Measurements from ENCODE around the gene LDLRAD2.
"Not testable (repeated sequence)": the region's sequence is repeated elsewhere in the genome, so short reads cannot be mapped to it uniquely, and the experiment has no call there.

Gene LDLRAD2

DNA sequence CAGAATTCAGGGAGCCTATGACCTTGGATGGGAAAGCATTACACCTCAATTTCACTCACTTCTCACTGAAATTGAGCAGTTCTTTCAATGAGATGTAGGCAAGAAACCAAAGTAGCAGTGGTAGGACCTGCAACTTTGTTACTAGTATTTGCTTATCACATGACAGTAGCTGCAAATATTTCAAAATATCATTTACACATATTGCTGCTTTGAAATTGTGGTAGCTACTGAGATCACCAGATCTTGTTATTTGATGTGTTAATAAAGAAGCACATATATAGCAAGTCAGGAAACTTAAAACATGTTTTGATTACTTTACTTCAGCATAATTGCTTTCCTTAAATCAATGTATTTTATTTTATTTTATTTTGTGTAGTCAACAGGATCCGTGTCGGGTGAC, 12.9 kb downstream of the LDLRAD2 start:
- no peak for DNase-seq

DNA sequence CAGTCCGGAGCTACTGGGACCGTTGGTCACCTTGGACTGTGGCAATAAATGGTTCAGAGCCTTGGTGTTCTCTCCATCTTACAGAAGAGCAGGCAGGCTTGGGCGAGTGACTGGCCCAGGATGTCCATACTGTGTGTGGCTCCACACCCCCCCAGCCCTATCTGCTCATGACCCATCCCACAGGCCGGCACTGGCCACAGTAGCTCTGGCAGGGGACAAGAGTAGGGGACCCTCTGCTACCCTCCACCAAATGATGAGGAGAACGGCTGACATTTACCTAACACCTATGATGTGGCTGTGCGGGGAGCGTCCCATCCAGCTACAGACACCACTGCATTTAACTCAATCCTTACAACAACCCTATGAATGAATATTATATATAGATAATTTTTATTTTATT, 13.3 kb downstream of the LDLRAD2 start:
- DNase-seq = no peak

DNA sequence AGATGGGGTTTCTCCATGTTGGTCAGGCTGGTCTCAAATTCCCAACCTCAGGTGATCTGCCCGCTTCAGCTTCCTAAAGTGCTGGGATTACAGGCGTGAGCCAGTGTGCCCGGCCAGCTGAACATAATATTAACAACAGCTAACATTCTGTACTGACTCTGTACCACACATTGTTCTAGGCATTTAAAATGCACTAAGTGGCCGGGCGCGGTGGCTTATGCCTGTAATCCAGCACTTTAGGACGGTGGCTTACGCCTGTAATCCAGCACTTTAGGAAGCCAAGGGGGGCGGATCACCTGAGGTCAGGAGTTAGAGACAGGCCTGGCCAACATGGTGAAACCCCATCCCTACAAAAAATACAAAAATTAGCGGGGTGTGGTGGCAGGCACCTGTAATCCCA, 14.6 kb downstream of the LDLRAD2 start:
- DNase-seq = not testable (repeated sequence)

DNA sequence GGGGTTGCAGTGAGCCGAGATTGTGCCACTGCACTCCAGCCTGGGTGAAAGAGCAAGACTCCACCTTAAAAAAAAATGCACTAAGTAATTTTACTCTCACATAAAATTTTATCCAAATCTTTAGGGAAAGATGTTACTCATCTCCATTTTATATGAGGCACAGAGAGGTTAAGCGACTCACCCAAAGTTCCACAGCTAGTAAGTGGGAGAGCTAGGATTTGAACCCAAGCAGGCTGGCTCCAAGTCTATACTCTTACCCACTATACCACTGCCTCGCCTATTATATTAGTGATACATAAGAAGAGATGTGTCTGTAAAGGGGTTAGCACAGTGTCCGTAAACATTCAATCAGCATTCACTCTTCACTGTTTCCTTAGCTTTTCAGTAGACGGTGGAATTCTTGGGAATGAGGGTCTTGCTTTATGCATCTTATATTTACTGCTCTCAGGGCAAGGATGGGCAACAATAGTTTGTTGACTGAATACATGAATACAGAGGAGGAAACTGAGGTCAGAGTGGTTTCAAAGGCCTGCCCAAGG, 15.1 kb downstream of the LDLRAD2 start:
- no peak for DNase-seq

DNA sequence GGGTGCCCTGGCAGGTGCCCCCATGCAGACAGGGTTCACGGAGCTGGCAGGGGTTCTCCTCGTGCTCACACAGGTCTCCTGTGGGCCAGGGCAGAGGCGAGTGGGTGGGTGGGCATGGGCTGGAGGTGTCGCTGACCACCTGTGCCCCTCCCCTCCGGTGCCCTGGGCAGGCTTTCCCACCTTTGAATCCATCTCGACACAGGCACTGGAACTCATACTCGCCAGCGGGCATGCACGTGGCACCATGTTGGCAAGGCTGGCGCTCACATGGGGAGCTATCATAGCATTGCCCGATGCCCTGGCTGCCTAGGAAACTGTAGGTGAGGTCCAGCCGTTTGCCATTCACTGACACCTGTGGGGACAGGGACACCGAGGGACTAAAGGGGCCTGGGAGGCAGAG, 16.0 kb downstream of the LDLRAD2 start:
- no peak for DNase-seq

DNA sequence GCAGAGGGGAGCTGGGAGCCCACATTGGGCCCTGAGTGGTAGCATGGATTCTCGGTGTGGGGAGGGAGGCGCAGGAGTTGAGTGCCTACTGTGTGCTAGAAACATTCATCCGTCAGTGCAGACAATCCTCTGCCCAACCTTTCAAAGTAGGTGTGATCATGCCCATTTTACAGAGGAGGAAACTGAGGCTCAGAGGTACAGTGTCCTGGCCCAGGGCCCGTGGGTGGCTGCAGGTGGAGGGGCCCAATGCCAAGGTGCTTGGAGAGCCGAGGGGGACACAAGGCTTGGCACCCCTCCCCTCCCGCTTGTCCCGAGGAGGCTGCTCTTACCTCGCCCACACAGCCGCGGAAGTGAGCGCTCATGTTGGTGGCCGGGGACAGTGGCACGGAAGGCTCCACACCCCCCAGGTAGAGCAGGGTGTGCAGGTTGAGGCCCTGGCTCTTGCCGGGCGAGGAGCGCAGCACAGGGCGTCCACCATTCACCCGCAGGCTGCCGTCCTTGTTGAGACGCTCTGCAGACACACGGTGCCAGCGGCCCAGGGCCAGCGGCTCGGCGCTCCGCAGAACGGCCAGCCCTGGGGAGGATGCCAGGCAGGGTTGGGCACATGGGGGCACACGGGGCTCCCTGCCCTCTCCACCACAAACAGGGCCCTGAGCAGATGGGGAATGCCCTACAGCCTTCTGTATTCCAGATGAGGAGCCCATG, 16.6 kb downstream of the LDLRAD2 start:
- no peak for DNase-seq

DNA sequence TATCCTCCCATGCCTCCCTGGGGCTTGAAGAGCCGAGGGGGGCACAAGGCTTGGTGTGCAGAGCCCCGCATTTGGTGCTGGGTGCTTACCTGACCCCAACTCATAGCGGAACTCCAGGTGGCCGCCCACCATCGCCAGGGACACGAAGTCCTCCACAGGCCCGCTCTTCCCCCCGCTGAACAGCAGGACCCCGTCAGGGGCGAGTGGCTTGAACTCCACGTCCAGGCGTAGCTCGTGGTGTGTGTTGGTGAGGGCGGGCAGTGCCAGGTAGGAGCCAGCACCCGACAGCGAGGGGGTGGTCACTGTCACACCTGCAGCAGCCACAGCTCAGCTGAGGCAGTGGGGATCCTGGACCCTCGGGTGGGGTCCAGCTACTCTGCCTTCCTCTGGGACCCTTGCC, 17.2 kb downstream of the LDLRAD2 start:
- DNase-seq = no peak

DNA sequence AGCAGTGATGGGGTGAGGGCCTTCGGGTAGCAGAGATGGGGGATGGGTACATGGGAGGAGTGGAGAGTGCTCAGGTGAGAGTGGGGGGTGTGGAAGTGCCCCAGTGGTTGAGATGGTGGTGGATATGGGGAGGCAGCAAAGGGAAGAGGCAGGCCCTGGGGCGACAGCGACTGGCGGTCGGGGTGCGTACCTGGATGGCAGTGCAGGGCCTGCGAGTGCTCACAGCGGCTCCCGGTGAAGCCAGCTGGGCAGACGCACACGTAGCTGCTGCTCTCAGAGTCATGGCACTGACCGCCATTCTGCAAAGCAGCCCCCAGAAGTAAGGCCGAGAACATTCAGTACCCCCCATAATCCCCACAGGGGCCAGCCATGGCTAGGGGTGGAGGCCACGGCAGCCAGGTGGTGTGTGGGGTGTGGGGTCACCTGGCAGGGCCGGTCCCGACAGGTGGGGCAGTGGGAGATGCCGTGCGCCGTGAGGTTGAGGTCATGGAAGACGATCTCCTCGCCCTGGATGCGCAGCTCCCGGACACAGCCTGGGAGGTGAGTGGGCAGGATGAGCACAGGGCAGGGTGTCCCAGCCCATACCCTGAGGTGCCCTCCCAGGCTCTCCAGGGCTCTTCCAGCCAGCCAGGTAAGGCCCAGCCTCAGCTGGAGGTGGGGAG, 18.9 kb downstream of the LDLRAD2 start:
- no peak for DNase-seq

DNA sequence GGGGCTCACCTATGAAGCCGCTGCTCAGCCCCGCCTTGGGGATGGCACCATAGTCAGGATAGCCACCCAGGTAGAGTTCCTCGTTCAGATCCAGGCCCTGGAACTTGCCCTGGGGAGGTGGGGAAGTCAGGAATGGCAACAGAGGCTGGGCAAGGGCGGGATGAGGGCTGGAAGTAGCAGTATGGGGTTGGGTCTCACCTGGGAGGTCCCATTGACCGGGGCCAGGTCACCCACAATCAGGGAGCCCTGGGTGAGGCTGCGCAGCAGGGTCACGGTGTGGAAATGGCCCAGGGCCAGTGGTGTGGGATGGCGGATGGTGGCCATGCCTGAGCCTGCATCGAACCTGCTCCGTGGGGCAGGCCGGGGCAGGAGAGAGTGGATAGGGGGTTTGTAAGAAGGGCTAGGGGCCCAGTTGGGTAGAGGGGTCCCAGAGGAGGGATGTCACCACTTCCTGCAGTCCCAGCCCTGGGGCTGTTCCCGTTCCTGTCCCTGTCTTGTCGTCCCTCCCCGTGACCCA, 19.4 kb downstream of the LDLRAD2 start:
- no peak for DNase-seq

DNA sequence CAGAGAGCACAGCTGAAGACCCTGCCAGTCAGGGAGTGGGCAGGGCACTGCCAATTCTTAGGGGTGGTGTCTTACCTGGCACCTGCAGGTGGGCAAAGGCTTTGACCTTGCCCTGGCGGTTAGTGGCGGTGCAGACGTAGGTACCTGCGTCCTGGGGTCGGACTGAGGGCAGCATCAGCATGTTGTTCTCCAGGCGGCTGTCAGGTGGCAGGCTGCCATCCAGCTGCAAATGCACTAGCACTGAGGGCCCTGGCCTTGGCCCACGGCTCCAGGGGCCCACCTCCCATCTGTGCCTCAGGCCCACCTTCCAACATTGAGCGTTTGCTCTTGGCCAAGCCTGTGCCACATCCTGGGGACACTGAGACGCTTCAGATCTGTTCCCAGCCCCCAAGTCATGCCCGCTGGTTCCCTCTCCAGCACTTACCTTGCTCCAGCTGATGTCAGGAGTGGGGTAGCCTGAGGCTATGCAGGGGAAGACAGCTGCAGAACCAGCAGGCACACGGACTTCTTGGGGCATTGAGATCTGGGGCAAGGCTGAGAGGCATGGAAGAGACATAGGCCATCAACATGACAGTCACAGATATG, 21.4 kb downstream of the LDLRAD2 start:
- no peak for DNase-seq

DNA sequence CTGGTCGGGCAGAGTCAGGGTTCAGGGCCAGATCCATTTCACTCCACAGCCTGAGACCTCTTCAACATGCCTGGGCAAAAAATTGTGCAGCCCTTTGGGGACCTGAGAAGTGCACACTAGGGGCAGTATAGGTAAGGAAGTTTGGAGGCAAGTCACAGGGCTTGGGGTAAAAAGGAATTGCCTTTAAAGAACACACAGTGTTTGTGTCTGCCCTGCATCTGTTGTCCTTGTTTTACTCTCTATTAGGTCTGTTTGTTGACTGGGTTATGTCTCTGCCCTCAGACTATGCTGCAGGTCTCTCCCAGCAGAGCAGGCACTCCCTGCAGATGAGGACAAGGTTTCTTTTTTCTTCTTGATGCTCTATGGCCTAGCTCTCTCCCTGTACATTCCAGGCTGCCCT, 22.0 kb downstream of the LDLRAD2 start:
- no peak for DNase-seq

DNA sequence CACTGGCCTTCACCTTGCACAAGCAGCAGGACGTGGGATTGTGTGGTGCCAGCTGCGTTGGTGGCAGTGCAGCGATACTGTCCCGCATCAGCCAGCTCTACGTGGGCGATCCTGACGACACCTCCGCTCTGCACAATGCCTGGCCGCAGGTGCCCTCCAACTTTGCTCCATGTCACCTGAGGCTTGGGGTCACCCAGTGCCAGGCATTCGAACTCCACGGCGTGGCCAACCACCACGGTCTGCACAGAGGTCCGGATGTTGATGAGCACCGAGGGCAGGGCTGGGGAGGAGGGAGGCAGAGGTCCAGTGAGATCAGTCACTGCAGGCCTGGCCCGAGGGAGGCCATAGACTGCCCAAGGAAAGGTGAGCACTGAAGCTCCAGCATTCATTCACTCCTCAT, 22.6 kb downstream of the LDLRAD2 start:
- DNase-seq = no peak

DNA sequence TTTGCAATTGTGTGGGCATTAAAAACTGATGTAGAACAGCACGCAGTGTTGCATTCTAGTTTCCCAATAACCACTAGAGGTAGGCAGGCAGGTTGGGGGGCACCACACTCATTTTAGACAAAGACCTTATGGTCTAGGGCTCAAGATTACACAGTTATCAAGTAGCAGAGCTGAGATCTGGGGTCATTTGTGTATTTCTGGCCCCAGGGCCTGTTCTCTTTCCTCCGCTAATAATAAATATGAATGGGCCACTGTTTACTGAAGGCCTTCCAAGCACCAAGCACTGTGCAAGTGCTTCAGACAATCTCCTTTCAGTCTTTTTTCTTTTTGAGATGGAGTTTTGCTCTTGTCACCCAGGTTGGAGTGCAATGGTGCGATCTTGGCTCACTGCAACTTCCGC, 23.9 kb downstream of the LDLRAD2 start:
- DNase-seq = no peak

DNA sequence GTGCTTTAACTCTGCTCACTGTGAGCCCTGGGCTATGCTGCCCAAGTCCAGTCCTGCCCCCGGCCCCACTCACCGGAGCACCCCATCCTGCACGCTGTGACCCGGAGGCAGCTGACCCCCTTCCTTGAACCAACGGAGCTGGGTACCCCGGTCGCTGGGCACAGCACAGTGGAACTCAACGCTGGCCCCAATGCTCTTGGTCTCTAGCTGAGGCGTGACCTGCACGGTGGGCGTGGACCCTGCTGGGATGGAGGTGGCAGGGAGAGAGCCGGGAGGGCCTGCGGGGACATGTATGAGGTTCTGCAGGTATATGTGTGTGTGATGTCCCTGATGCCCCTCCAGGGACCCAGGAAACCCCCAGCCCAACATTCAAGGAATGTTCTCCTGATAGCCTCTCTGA, 24.7 kb downstream of the LDLRAD2 start:
- DNase-seq = no peak

DNA sequence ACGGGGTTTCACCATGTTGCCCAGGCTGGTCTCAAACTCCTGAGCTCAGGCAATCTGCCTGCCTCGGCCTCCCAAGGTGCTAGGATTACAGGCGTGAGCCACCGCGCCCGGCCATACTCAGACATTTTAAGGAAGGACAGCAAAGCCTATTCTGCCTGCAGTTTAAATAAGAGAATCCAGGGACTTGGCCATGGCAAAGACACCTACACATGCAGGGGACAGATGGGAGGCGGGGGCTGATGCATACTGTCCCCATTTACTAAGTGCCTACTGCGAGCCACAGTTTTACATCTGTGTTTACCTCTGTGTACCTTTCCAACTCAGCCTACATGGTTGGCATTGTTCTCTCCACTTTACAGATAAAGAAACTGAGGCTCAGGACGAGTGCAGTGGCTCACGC, 25.4 kb downstream of the LDLRAD2 start:
- no peak for DNase-seq

DNA sequence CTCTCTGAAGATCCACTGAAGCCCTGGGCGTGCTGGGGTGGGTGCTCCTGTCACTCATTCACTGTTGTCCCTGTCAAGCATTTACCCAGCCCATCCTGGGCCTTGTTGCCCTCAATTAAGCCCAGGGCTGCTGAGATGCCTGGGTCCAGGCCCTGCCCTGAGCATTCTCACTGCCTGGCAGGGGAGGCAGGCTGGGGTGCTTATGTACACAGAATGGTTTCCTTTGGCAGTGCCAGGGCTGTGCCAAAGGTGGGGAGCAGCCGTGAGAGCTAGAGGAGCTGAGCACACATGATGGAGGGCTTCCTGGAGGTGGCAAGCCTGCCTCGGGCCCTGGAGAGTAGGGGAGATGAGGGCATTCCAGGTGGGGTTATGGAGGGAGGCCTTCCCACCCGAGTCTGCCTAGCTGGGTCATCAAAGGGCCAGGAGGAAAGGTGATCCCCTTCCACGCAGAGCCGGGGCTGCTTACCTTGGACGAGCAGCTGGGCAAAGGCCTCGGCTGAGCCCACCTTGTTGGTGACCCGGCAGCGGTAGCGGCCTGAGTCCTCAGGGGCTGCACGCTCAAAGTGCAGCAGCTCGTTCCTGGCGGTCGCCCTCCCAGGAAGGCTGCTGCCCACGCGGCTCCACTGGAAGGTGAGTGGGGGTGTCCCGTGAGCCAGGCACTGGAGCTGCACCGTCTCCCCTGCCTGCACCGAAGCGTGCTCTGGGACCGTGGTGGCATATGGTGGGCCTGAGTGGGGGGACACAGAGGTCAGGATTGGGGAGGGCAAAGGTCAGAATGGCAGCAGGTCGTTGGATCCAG, 26.5 kb downstream of the LDLRAD2 start:
- DNase-seq = no peak

DNA sequence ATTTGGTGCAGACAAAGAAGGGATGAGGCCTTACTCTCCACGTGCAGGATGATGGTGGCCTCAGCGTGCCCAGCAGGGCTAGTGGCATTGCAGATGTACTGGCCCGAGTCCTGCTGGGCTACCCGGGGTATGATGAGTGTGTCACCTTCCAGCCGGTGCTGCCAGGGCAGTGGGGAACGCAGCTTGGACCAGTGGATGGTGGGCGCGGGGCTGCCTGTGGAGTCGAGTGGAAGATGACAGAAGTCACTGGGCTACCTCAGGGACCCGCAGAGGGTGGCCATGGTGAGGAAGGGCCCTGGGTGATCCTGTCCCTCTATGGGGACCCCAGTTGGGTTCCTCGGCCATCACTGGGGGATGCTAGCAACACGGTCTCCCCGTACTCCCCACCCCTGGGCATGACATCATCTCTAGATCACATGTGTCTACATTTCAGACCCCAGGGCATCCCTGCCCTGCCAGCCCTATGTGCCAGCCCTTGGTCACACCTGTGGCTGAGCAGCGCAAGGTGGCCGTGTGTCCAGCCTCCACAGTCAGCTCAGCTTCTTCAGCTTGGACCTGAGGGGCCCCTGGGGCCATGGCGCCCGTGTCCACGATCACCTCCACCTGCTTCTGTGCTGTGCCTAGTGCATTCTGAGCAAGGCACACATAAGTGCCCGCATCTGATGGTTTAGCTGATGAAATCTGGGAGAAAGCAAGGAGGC, 27.4 kb downstream of the LDLRAD2 start:
- no peak for DNase-seq

DNA sequence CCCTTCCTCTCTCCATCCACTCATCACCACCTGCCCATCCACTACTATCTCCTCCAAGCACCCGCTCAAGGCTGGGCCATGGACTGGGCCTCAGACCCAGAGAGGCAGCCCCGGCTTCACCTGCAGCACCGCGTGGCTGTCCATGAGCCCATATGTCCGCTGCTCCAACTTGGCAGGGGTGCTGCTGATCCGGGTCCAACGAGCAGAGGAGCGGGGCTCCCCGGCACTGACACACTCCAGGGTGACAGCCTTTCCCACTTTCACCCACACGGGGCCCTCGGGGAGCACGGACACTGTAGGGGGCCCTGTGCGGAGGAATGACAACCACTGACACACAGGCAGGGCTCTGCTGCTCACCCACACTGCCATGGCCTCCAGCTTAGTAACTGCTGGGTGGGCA, 28.9 kb downstream of the LDLRAD2 start:
- no peak for DNase-seq

DNA sequence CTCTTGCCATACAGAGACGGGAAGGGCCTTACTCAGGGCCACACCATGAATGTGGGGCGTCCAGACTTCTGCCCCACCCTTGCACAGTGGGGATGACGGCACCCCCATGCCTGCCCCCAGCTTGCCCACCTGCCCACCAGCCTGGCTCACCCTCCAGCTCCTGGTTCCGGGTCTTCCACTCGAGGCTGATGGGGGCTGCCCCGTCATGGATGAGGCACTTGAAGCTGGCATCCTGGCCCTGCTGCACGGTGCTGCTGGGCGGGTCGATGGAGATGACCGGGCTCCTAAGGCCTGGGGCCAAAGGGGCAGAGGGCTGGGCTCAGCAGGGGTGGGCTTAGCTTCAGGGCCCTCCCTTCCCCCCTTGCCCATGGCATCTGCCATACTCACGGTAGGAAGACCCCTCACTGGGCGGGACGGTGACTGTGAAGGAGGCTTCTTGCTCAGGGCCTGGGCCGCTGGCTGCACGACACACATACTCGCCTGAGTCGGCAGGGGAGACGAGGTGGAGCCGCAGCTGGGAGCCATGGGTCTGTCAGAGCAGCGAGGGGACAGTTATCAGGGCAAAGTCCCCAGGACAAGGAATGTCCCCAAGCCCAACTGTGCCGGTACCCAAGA, 29.9 kb downstream of the LDLRAD2 start:
- DNase-seq = no peak

DNA sequence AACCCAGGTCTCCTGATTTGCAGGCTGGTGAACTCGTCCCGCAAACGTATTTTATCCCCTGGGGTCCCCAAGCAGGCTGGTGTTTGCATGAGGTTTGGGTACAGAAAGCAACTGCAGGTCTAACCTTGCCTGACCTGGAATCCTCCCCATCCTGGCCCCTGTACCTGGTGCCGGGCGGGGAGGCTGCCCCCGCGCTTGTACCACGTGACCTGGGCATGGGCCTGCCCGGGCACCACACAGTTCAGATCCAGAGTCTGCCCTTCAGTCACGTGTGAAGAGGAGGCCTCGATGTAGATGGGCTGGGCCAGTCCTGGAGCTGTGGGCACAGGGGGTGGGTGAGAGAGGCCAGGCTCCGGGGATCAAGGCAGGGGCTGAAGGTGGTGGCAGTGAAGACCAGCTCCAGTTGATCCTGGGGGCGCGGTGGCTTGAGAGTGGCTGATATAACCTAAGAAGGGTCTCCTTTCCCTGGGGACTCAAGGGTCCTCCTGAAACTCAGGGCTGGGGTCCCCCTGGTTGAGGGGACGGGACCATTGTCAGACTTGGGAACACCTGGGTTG, 30.6 kb downstream of the LDLRAD2 start:
- DNase-seq = no peak

DNA sequence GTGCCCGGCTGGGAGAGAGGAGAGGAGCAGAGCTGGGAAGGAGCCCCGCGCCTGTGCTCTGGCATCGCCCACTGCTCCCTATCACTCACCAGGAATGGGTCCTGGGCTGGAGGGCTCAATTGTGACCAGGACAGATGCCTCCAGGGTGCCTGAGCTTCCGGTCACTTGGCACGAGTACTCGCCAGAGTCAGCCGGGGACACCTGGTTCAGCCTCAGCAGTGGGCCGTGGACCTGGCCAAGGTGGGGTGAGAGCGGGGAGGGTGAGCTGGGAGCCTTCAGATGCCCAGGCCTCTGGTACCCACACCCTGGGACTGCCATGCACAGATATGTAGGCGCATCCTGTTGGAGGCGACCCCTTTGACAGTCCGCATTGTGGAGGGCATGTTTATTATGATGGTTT, 31.1 kb downstream of the LDLRAD2 start:
- DNase-seq = no peak

DNA sequence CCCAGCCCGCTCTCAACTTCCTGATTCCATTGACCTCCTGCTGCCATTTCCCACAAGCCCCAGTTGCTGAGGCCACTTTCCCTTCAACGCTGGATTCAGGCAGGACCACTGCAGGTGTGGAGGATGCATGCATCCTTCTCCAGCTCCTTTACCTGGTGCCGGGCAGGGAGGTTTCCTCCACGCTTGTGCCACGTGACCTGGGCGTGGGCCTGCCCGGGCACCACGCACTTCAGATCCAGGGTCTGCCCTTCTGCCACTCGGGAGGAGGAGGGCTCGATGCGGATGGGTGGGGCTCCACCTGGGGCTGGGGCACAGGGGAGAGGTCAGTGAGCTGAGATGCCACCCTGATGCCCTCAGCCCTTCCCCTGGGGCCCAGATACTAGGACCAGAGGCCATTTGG, 31.9 kb downstream of the LDLRAD2 start:
- DNase-seq = no peak
